Measurements from ENCODE around the gene ATP10A. TPM values are rescaled to one million over a fixed set of nuclear protein-coding genes. Genes with fewer than 3 reads are reported as not detected.

The ATP10A gene
- total RNA-seq, 1 experiment from 2014 or later, result 0.02 TPM

DNA sequence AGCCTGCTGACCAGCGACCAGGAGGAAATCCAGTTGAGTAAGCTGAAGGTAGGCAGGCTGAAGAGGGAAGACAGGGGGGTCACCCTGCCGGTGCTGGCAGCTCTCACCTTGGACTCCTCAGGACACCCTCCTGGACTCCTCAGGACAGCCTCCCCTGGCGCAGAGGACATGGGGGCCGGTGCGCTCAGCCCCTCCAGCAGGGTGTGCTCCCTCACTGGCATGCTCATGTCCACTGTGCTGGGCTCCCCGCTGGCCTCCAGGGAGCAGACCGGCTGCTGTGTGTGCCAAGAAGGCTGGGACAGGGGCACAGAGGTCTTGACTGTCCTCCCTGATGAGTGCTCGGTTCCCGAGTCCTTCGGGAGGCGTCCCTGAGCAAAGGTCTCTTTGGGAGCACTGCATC is 183.6 kb downstream of the ATP10A start:
- Histone ChIP-seq H2AFZ (ENCODE audit: low read depth, low read length, poor library complexity, severe bottlenecking) (no peak overlapping the region), H3K9ac (ENCODE audit: low read length) (no peak overlapping the region), H3K9me2 (ENCODE audit: insufficient read depth) (no peaks in the 10 kb centered on the region), H3K36me3 (ENCODE audit: control insufficient read depth in 1 of 2, insufficient read depth in 2 of 2, low read length in 2 of 2) (no peaks in the 10 kb centered on the region), H3K4me2 (ENCODE audit: low read length) (no peak overlapping the region), H3K4me1 (ENCODE audit: control insufficient read depth in 1 of 2, insufficient read depth in 2 of 2, low read length in 2 of 2) (no peaks in the 10 kb centered on the region), H3K9me3 (ENCODE audit: control insufficient read depth in 1 of 2, insufficient read depth in 1 of 2, low read depth in 1 of 2, low read length in 2 of 2) (peaks cover 3 to 41% of the 10 kb centered on the region in 2 experiments; a peak in 2 of 4 replicates), H3K79me2 (ENCODE audit: insufficient read depth, low read length) (no peaks in the 10 kb centered on the region), H3K27ac (ENCODE audit: low read depth, low read length) (no peak overlapping the region), H3K4me3 (replicated peaks in 1 of 2; ENCODE audit: low read depth in 1 of 2, low read length in 2 of 2) (no peak overlapping the region), H3K27me3 (ENCODE audit: insufficient read depth, low read length) (no peaks in the 10 kb centered on the region), H4K20me1 (ENCODE audit: insufficient read depth) (no peaks in the 10 kb centered on the region)
- BruUV-seq (replicated peaks), result no TSS peak
- TF ChIP-seq POLR2A (IDR thresholded peaks at IDR 0.05; ENCODE audit: borderline replicate concordance, extremely low read depth, insufficient read depth, insufficient read length) (no peak), CBX3 (IDR thresholded peaks at IDR 0.05; ENCODE audit: low read depth) (no peak), JUND (IDR thresholded peaks at IDR 0.05) (no peak), EZH2phosphoT487 (IDR thresholded peaks at IDR 0.05; ENCODE audit: borderline replicate concordance) (no peak), ZFX (IDR thresholded peaks at IDR 0.05) (no peak), CEBPB (IDR thresholded peaks at IDR 0.05; ENCODE audit: low read depth) (no peak), ELF1 (IDR thresholded peaks at IDR 0.05; ENCODE audit: borderline replicate concordance, low read depth) (no peak), SIN3A (IDR thresholded peaks at IDR 0.05; ENCODE audit: low read depth) (no peak), EGR1 (IDR thresholded peaks at IDR 0.05; ENCODE audit: low read depth) (no peak), POLR2AphosphoS5 (IDR thresholded peaks at IDR 0.05; ENCODE audit: low read depth, low read length) (no peak), RAD21 (IDR thresholded peaks at IDR 0.05; ENCODE audit: low read depth) (no peak), TCF7L2 (IDR thresholded peaks at IDR 0.05; ENCODE audit: borderline replicate concordance, extremely low read depth, insufficient read depth, insufficient read length) (no peak), SP1 (IDR thresholded peaks at IDR 0.05; ENCODE audit: low read depth) (no peak), SRF (IDR thresholded peaks at IDR 0.05; ENCODE audit: low read depth) (no peak), ZNF274 (IDR thresholded peaks at IDR 0.05; ENCODE audit: low read depth, low read length) (no peak), EZH2 (IDR thresholded peaks at IDR 0.05) (no peak)
- TF ChIP-seq, protein P1, sequence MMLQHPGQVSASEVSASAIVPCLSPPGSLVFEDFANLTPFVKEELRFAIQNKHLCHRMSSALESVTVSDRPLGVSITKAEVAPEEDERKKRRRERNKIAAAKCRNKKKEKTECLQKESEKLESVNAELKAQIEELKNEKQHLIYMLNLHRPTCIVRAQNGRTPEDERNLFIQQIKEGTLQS (IDR thresholded peaks at IDR 0.05), result no peak
- TF ChIP-seq, protein P2, sequence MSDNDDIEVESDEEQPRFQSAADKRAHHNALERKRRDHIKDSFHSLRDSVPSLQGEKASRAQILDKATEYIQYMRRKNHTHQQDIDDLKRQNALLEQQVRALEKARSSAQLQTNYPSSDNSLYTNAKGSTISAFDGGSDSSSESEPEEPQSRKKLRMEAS (IDR thresholded peaks at IDR 0.05), result no peak
- TF ChIP-seq, protein P3, sequence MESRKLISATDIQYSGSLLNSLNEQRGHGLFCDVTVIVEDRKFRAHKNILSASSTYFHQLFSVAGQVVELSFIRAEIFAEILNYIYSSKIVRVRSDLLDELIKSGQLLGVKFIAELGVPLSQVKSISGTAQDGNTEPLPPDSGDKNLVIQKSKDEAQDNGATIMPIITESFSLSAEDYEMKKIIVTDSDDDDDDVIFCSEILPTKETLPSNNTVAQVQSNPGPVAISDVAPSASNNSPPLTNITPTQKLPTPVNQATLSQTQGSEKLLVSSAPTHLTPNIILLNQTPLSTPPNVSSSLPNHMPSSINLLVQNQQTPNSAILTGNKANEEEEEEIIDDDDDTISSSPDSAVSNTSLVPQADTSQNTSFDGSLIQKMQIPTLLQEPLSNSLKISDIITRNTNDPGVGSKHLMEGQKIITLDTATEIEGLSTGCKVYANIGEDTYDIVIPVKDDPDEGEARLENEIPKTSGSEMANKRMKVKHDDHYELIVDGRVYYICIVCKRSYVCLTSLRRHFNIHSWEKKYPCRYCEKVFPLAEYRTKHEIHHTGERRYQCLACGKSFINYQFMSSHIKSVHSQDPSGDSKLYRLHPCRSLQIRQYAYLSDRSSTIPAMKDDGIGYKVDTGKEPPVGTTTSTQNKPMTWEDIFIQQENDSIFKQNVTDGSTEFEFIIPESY (IDR thresholded peaks at IDR 0.05; ENCODE audit: extremely low read depth, insufficient replicate concordance, low read length), result no peak
- TF ChIP-seq, protein P4, sequence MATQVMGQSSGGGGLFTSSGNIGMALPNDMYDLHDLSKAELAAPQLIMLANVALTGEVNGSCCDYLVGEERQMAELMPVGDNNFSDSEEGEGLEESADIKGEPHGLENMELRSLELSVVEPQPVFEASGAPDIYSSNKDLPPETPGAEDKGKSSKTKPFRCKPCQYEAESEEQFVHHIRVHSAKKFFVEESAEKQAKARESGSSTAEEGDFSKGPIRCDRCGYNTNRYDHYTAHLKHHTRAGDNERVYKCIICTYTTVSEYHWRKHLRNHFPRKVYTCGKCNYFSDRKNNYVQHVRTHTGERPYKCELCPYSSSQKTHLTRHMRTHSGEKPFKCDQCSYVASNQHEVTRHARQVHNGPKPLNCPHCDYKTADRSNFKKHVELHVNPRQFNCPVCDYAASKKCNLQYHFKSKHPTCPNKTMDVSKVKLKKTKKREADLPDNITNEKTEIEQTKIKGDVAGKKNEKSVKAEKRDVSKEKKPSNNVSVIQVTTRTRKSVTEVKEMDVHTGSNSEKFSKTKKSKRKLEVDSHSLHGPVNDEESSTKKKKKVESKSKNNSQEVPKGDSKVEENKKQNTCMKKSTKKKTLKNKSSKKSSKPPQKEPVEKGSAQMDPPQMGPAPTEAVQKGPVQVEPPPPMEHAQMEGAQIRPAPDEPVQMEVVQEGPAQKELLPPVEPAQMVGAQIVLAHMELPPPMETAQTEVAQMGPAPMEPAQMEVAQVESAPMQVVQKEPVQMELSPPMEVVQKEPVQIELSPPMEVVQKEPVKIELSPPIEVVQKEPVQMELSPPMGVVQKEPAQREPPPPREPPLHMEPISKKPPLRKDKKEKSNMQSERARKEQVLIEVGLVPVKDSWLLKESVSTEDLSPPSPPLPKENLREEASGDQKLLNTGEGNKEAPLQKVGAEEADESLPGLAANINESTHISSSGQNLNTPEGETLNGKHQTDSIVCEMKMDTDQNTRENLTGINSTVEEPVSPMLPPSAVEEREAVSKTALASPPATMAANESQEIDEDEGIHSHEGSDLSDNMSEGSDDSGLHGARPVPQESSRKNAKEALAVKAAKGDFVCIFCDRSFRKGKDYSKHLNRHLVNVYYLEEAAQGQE (IDR thresholded peaks at IDR 0.05; ENCODE audit: low read depth), result no peak
- ChIA-PET RAD21 (ENCODE audit: low non-redundant PET in 1 of 2, low total read pairs in 2 of 2, uncharacterized antibody in 2 of 2, unreplicated experiment in 2 of 2) (no interaction called here), POLR2A (no interaction called here), CTCF (no interaction called here)
- ATAC-seq, result no peak
- no peak for DNase-seq (ENCODE audit: low read depth, low spot score)
- intact Hi-C loops (cut with micrococcal nuclease), result no loop called here
